GM03348 (cell line): Measurements from ENCODE around the gene CAMKMT.

ENCODE experiments used
- DNase-seq: peaks from one replicate; pipeline ENCODE4 v3.0.0; 2012; ENCODE audit warnings: low spot score

The CAMKMT gene

DNA sequence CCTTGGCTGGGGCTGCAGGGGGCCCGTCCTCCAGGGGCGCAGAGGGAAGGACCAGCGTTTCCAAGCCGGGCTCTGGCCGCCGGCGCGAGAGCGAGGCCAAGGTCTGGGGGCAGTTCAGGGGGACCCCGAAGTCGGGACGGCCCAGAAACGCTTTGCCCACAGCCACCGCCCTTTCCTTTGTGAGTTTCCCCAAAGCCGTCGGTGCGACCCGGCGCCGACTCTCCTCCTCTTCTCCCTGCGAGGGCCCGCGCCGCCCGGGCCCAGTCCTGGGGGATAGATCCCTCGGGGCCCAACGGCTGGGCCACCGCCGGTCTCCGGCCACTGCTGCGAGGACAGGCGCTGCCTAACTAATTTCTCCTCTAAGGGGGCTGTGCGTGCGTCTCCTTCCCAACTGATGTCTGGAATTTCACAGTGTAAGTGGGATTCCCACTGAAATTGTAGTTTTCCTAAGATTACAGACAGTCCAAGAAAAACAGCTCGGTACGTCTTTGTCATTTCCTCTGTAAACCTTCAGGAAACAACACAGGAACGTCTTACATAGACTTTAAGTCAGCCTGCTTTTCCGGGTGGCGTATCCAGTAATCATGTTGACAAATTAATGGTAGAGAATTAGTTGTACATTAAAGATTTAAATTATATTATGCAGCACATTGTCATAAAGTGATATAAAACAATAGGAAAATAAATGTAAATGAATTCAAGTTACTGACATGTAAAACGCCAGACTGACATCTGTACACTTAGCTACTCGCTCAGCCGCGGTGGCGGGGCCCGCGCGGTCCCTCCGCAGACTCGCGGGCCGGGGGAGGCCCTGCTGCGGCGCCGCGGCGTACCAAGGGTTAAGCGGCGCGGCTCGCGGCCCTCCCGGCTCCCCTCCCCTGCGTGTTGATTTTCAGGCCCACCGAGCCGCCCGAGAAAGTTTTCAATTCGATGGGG, 440.4 kb downstream of the CAMKMT start:
- no peak for DNase-seq

DNA sequence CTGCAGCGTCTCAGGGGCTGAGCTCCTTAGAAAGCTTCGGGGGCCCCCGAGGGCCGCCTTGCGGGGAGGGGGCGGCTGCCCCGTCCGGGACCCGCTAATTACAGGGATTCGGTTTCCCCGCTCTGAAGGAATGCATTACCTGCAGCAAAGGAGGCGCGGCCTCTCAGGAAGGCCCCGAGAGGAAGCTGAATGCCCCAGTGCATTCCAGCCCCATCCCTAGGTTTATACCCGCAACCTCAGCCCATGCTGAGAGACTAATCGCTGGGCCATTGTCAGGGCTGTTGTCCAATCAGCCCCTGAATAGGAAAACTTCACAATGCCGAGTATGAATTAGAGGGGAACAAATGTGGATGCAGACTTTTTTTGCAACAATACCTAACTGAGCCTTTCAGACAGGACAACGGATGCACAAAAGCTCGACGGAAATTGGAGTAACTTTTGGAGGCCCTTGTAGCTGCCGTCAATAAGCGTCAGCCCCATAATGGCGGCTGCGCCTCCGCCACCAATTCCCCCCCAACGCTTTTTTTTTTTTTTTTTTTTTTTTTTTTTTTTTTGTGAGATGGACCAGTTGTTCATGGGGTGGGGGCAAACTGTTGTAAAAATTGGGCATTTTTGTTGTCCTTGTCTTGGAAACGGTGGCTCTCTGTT, 441.2 kb downstream of the CAMKMT start:
- no peak for DNase-seq

- DNase-seq, result no peak
Observed at GRCh38 chr2:44804406-44805265, 442.9 kb downstream of the CAMKMT start.

DNA sequence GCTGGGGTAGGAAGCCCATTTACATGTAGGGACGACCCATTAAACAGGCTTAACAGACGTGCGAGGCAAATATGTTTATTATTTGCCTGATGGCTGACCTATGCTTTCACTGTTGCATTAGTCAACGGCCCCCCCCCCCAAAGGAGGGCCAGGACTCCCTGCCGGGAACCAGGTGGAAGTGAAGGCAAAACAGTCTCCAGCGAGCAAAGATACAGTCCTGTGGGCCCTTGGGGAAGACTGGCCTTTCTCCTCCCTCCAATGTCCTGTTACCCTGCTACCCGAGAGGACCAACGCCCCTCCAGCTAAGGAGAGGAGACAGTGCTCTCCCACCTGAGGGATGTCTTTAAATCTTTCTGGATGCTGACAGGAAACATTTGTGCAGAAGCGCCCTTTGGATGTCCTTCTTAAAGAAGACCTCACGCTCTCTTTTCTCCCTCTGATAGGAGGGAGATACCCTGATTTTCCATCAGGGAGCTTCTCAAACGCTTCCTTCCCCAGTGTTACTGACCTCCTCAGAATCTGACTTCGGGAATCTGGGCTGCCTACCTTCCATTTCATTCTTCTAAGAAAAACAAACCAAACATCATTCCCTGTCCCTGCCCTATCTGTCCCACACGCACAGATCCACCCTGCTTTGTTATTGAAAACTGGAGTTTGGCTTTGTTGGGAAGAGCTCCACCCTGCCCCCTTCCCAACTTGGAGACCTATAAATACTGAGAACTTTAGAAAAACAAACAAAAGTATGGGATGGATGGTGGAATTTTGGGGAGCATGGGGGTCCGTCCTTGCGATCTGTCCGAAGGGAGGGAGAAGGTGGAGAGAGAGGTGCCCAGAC, 443.9 kb downstream of the CAMKMT start:
- no peak for DNase-seq

- DNase-seq, result no peak
Observed at GRCh38 chr2:44807201-44808025, 445.7 kb downstream of the CAMKMT start.

DNA sequence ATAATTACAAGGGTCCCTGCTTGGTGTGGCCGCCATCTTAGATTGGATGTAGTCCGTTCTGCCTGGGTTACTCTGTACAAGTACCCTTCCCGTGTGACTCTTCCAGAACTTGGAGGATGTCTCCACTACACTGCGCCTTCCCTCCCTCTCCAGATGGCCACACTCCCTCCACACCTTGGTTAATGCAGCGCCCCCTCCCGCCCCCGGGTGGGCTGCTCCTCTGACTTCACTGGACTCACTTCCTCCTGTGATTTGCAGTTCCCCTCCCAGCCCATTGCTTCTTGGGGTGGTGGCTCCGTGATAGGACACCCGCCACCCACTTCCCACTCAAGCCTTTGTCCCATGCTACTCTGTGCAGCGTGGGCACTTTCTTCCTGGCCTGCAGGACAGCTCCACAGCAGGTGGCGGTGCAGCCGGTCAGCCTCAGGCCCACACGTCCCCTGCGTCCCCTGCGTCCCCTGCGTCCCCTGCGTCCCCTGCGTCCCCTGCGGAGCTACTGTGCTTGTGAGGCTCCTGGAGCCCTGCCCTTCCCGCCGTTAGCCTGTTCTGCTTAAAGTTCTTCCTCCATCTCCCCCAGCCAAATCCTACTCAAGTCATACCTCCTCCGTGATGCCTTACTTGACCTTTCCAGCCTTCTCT, 449.3 kb downstream of the CAMKMT start:
- no peak for DNase-seq

DNA sequence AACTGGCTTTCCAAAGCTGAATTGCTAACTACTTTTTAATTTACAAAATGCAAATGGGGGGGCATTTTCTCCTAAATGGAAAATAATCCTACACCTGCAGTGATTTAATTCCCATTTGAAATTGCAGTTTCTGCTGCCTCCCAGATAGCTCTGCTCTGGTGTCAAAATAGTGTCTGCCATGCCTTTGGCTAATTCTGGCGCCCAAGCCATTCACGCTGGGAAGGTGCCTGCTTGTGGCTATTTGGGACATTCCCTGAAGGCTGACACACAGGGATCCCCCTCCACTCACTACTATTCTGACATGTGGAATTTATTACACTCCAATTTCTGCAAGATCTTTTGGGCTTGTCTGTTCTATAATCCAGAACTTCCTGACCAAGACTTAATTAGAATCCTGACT, 451.4 kb downstream of the CAMKMT start:
- no peak for DNase-seq

GRCh38 chr2:44813658-44814057, 451.9 kb downstream of the CAMKMT start:
- DNase-seq, result no peak

- no peak for DNase-seq
Observed at GRCh38 chr2:44817256-44817655, 455.5 kb downstream of the CAMKMT start.

DNA sequence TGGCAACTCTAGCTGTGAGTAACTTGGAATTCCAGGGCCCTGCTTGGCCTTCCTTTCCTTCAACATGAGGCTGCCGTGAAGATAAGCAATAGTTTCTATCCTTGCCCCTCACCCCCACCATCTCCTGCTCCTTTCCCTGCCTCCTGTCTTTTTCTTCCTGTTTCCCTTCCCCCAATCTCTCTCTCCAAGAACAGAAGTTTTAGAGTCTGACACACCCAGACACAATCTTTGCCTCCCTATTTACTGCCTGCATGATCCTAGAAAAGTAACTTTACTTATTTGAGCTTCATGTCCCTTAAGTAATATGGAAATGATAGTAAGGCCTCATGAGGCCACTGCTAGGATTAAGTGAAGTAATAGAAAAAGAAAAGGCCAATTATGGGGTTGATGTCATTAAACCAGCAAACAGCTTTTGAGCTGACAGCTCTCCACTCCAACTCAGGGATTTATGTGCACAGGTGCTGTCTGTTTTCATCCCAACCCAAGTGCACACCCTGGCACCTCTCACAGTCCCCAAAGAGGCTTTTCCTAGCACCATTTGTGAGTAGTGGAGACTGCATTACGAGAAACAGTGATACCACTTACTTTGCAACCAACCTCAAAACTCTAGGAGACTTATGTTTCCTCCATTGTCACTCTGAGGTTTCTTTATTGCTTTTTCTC, 456.1 kb downstream of the CAMKMT start:
- DNase-seq, result no peak

GRCh38 chr2:44819061-44819460, 457.3 kb downstream of the CAMKMT start:
- no peak for DNase-seq

GRCh38 chr2:44821500-44821899, 459.8 kb downstream of the CAMKMT start:
- no peak for DNase-seq

DNA sequence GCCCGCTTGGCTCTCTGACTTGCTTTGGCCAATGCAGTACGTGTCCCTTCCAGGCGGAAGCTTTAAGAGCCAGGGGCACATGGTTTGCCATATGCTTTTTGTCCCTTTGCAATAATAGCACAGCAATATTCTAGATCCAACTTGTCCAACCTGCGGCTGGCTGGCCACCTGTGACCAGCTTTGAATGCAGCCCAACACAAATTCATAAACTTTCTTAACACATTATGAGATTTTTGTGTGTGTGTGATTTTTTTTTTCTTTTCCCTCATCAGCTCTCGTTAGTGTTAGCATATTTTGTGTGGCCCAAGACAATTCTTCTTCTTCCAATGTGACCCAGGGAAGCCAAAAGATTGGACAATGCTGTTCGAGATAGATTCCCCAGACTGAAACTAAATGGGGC, 460.4 kb downstream of the CAMKMT start:
- no peak for DNase-seq
